Stimulated activated CD4-positive, alpha-beta T cell treated with anti-CD3 and anti-CD28 coated beads, Interleukin-2, amount 100 ng/mL, for 48 hours (primary cell): Measurements from ENCODE around the gene CFAP58.

Experiments
- DNase-seq, 2 donors: peaks; one replicate each; pipeline ENCODE4 v3.0.0-alpha.2; 2020

CFAP58 gene

DNA sequence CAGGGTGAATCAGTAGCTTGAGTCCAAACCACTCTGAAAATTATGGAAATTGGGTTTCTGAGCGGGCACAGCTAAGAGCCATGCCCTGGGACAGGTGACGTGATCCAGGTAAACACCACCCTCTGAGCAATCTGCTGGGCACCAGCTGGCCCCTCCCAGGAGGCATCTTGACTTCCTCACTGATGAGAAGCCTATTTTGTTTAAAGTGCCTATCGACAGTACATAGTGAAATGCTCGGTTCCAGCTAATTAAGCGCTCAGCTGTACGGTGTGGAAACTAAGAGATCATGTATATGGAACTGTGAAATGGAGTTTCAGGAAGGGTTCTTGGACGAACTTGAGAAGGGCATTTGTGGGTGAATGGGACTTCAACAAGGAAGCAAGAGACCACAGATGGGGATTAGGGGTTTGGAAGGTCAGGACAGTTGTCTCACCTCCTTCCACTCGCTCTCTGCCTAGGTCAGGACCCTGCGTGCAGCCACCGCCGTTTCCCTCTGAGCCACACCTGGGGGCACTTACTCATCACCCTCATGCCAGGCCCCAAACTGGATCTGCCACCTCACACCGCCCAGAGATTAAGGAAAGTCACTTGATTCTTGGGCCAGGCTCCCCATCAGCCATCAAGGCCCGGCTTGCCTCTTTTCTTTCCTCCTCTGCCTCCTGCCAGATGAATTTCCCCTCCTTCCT is 18.5 kb upstream of the CFAP58 start:
- DNase-seq, result no peak

DNA sequence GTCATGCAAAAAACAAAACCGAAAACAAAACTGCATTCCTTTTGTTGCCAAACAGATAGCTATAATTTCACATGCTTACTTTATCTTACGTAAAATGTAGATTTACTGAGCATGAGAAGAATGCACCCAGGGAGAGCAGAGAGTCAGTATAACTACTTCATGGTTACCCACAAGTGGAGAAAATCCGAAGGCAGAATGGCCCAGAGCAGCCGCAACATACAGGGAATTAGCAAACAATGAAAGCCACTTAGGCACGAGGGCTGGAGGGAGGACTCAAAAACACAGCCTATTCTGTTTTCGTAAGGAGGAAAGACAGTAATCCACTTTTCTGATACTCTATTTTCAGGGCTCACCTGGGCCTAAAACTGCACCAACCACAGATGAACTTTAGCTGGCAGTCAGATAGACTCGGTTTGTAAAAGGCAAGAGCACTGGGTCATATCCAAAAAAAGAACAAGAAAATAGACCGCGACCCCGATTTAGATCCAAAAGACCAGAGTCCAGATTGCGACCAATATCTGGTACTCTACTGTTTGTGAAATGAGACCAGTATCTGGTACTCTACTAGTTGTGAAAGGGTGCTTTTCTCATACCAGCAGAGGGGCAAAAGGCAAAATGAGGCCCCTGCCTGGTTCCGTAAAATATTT is 16.7 kb upstream of the CFAP58 start:
- no peak for DNase-seq

DNA sequence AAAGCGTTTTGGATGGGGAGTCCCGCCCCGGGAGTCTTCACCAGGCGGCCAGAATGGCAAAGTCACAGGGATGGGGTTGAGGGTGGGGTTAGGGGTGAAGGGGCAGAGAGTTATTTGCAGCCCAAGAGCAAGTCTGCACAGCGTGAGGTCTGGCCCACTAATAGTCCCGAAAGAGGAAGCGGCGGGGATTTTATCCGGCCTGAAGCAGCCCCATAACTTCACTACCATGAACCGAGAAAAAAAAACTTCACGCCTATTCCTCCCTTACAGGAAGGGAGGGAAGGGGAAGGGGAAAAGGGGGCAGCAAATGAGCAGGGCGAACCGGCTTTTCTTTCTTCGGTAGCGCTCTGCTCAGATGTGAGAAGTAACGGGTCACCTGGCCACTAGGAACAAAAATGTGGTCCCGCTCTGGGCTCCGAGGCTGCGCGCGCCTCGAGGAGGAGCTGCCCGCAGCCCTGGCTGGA is 16.1 kb upstream of the CFAP58 start:
- no peak for DNase-seq

DNA sequence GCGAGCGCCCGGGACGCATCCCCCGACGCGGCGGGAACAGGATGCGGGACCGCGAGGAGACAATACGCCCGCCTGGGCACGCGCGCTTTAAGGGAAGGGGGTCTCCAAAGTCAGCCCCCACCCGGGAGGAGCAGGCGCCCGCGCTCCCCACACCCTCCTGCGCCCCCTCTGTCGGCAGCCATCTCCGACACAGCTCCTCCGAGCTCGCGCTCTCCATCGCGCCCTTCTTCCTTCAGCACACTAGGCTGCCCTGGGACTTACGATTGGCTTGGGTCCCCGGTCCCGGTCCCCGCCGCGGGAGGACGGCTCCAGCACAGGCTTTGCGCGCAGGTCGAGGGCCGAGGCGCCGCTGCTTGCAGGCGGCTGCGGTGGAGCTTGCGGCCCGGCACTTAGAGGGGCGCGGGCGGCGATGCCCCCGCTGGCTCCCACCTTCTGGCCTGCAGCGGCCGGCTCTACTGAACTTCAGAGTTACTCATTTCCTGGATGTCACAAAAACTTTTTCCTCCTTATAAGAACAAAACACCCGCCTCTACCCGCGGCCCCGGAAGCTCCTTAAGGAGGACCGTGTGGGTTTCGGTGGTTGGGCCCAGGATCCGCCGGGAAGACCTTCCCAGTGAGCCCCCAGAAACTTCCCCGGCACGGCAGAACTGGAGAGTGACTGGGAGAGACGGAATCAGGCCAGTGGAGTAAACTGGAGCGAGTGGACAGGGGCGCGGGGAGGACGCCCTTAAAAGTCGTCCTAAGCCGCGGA is 15.5 kb upstream of the CFAP58 start, which contains the start of gene ITPRIP:
TSS of gene ITPRIP (minus strand) at position 481 of the 751 bp plus-strand sequence. CDS start 22,414 bp downstream, outside the sequence.
- peak; percentile 58 for DNase-seq

DNA sequence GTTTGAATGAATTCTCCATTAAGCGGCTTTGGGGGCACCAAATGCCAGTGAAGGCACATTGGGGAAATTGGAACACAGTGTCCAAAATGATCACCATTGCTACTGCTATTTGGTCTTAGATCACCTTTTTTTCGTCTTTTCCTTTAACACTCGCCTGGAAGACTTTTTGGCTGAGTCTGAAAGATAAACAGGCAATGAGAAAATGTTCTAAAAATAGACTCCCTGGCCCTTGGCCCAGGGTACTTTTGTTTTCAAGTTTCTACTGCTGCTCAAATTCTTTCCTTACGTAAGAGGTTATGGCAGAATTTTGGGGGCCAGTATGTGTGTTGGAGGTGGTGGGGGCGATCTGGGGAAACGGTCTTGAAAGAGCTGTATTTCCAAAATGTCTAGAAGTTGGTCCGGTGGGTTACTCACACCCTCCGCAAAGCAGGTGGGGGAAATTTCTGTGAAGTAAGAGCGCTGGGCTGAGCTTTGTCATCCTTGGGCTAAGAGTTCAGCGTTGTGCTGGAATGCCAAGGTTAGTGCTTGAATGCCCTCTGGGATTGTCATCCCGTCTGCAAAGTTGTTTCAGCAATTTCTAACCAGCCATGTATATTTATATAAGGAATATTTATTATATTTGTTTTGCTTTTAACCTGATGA is 14.0 kb upstream of the CFAP58 start:
- no peak for DNase-seq

DNA sequence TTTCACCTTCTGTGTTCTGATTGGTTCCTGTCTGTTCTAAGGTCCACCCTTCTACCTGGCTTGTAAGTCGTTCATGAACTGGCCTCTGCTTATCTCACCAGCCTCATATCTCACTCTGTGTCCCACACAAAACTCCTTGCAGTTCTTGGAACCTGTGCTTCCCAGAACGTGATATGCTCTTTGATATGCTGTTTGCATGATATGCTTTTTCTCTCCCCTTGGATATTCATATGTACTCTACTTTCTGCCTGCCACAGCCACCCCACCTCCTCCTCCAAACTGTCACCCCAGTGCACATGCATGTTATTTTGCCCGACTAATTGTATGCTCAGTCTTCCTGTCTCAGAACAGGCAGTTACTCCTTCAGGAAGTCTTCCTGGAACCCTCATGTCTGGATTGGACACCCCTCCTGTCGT is 13.5 kb upstream of the CFAP58 start:
- no peak for DNase-seq

DNA sequence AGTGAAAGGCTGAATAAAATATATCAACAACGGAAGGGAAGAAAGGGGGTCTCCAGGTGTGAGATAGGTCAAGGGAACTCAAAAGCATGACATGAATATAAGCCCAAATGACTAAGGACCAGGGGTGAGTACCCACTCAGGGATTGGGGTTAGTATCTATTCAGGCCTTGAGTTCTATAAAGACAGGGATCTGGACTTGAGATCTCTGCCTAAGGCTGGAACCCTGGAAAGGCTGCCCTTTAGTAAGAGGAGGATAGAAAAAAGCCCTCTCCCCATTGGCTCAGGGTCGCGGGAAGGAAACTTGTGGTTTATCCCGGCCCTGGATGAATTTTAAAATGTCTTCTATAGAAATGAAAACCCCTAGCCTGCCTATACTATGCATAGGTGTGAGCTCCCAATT is 13.0 kb upstream of the CFAP58 start:
- DNase-seq, result no peak

DNA sequence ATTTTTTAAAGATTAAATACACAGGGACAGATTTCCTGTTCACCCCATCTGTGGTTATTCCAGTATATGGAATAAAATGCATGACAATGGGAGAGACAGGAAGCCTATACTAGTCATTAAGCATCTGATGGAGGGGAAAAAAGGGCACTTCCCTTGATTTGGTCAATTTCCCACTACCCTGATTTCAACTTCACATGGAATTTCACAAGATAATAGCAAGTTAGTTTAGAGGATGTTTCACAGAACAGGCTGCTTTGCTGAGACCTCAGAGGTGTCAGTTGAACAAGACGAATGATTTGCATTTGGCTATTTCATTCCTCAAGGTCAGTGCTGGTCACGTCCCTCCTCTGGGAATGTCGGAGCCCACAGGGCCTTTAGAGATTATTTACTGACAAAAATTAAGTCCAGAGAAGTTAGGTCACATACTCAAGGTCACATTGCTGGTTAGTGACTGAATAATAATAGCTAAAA is 10.7 kb upstream of the CFAP58 start:
- DNase-seq, result no peak

DNA sequence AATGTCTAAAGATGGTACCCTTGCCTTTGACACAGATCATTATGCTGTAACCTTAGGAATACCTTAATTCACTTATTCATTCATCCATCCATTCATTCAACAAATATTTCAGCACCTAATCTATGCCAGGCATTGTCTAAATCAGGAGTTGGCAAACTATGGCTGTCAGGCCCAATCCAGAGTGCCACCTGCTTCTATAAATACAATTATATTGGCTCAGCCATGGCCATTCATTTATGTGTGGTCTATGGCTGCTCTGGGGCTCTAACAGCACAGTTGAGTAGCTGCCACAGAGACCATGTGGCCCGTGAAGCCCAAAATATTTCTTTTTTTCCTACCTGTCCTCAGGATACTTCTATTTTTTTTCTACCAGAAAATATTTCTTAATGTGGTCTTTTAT is 9.4 kb upstream of the CFAP58 start:
- DNase-seq, result no peak

DNA sequence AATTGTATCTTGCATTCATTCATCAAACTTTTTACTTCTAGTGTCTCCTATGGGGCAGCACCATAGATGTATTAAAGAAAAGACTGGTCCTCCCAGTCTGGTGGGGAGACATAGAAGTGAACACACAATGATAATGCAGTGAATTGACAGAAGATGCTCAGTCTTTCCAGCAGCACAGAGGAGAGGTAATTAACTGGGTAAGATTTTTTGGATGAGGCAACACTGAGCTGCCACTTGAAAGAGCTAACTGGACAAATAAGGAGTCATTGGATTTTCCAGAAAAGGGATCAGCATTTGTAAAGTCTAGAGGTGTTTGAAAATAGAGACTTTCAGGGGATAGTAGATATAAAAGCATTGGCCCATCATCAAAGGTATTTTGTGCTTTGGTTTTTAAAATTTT is 8.1 kb upstream of the CFAP58 start:
- no peak for DNase-seq

DNA sequence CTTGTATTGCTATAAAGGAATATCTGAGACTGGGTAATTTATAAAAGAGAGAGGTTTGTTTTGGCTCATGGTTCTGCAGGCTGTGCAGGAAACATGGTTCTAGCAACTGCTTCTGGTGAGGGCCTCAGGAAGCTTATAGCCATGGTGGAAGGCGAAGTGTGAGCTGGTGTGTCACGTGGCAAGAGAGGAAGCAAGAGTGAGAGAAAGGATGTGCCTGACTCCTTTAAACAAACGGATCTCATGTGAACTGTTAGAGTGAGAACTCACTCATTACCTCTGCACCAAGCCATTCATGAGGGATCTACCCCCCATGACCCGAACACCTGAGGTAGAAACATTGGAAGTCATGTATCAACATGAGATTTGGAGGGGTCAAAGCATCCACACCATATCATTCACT is 7.7 kb upstream of the CFAP58 start:
- DNase-seq, result no peak

DNA sequence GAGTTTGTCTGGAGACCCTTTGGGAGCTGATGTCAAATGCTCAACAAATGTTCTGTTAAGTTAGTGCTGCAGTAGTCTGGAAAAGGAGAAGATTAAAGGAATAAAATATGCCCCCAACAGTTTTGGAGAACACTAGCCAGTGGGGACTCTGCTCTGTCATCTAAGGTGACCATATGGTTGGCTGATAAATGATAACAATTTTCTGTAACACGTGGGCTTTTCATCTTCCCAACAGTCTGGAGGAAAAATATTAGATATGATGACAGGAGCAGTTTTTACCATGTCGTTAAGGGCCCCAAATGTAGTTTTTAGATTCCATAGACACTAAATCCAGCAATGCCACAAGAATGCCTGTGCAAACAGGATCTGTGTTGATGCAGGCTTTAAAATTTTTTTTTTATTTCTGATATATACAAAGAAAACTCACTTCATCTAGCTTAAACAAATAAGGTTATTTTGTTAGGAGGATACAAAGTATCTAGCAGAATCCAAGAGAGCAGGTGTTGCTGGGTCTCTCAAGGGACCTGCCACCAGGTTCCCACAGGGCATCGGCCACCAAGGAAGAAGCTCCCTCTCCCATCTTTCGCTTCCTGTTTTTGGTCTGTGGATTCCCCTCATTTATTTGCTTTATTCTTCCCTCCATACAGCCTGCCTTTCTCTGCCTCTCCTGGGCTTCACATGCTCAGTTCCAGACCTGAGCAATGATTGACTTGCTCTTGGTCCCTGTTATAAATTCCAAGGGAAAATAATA is 6.2 kb upstream of the CFAP58 start:
- no peak for DNase-seq

DNA sequence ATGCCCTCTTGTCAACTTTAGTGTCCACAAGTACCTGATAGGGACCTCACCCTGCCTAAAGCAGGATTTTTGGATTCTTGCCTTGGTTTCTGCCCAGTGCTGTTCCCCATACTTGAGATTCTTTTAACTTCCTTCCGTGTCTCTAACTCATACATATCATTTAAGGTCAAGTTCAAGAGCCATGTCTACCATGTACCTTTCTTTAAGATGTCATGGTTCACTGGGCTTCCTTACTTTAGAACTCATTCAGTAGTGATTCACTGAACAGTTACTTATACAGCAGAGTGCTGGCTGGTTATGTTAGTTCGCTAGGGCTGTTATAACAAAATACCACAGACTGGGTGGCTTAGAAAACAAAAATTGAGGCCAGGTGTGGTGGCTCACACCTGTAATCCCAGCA is 5.0 kb upstream of the CFAP58 start:
- no peak for DNase-seq

DNA sequence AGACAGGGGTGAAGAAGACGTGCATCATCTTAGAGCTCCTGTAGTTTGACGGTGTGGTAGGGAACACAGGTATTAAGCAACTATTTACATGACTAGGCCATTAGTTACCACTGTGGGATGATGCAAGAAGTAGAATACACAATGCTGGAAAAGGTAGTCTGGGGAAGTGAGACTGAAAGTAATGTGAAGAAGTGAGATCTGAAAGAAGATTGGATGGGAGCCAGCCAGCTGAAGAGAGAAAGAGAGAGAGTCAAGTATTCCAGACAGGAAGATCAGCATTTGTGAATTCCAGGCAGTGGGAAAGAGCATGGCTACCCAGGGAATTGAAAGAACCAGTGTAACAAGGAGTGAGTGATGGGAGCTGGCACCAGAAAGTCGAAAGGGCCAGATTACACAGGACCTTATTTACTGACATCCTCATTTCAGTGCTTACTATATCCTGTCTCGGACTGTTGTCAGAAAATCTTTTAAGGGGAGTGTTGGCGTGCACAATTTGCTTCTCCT is 4.0 kb upstream of the CFAP58 start:
- DNase-seq, result no peak

DNA sequence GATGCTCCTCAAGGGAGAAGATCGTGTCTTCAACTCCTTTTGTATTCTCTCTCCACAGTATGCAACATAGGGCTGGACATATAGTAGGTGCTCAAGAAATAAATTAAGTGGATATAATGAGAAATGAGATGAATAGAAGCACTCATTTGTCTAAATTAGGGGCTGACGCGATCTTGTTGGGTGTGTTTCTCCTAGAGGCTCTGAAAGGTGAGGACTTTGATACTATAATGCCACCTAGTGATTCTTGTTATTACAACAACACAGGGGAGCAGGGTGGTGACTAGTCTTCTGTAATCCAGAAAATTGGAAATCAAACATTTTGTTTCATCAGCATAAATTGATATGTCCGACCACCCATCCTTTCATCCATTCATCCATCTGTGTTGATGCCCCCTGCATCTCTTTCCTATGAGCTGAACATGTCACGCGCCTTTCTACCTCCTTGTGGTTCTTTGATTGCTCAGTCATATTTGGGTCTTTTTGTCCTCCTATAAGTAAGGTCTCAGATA is 3.5 kb upstream of the CFAP58 start:
- DNase-seq, result no peak

DNA sequence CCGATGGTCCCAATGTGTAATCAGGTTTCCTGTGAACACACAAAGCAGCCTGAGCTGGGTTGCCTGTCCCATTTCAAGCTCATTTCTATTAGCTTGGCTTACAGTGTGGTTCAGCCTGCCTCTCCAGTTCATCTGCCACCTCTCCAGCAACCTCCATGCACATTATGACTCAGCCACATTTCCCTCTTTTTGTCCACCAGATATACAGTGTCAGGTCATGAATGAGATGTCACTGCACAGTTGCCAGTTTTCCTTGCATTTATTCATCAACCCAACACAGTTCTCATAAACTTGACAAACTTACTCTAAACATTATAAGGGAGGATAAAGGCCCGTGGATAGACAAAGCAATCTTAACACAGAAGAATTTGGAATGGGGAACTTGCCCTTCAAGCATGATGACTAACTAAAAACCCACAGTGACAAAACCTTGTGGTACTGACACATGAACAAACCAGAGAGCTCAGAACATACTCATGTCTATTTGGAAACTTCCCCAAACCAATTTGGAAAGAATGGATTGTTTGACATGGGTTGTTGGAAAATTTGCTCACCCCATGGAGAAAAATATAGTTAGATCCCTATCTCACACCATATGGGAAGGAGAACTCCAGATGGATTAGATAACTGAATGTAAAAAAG is 2.5 kb upstream of the CFAP58 start:
- no peak for DNase-seq

DNA sequence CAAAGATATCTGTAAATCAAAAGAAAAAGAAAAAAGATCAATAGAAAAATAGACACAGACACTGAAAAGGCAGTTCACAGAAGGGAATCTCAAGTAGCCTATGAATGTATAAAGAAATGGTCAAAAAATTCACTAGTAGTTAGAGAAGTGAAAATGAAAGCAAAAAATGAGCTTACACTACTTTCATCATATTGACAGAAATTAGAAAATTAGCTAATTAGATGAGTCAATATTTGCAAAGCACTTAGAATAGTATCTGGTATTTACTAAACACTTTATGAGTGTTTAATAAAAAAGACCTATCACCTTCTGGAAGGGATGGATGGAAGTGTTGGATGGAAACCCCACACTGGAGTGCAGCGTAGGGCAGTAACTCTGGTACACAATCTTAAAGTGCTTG is 1.7 kb upstream of the CFAP58 start:
- no peak for DNase-seq

DNA sequence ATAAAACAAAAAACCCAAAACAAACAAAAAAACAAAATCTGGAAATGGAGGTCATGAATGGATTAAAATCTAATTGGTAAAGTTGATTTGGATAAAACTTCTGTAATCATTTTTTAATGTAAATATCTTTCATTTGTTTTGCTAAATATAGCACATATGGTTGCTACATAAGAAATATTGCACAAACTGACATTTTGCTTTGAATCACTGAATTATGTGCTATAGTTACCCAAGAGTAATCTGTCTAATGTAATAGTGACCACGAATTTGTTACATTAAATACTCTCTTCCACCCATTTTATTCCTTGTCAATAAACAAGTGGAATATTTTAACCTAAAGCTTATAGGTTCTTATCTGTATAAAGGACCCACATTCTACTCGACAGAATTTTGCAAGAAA is 6.2 kb downstream of the CFAP58 start:
- DNase-seq, result no peak

DNA sequence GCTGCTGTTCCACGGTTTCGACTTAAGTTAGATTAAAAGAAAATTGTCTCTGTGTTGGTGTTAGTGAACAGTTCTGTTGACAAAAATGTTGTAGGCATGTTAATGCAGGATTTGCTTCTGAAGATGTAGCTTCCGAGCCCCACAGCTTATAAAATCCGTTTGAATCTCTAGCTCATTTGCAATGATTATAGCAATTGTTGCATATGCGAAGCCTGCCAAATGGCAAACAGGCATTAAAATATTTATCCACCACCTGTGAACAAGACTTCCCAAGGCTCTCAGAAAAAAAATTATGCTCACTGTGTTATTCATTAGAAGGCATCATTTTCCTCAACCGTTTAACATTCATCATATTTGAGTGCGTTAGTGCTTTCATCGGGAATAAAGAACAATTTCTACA is 14.3 kb downstream of the CFAP58 start:
- no peak for DNase-seq

DNA sequence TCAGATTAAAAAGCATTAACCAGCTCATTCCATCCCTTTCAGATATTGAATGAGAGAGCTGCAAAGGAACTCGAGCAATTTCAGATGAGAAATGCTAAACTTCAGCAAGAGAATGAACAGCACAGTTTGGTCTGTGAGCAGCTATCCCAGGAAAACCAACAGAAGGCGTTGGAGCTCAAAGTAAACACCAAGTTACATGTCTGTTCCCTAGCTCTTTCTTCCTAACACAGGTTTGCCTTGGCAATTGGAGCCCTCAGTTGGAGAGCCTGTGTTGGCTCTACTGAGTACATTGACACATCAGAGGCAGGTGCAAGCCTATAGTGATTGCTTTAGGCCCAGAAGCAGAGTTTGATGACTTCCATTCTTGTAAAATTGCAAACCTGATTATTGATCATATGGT is 14.7 kb downstream of the CFAP58 start:
- no peak for DNase-seq

DNA sequence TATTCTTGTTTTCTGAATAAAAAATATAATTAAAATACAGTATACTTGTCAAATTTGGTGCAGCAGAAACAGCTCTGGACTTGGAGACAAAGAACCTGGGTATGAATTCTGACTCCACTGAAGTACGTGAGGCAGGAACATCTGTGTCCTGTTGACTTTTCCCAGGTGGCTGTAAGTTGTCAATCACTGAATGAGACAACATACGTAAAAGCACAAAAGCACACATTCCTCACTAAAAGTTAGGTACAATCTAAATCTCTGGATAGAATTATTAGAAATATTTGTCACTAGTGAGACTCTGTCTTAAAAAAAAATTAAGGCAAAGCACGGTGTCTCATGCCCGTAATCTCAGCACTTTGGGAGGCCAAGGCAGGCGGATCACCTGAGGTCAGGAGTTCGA is 18.1 kb downstream of the CFAP58 start:
- DNase-seq, result no peak

DNA sequence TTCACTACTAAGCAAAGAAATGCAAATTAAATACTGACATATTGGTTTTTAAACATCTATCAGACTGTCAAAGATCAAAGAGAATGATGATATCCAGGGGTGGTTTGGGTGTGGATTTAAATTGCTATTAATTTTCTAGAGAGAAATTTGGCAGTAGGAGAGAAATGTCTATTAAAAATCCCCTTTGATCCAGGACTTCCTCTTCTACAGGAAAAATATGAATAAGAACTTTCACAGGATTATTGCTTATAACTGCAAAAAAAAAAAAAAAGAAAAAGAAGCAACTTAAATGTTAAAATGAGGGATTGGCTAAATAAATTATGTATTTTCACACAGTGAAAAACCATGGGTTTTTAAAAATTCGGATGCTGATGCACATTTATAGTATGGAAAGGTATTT is 21.0 kb downstream of the CFAP58 start:
- DNase-seq, result no peak
